LNCAP (cell line): ENCODE measurements around the gene RALGAPB.

Source experiments
- CTCF ChIP-seq: fragments of 450-650 bp; IDR thresholded peaks from 2 replicates; pipeline ENCODE4 v1.5.1; 2017; ENCODE audit warnings: mild to moderate bottlenecking

The RALGAPB gene

GRCh38 chr20:38589351-38589750, 116.7 kb downstream of the RALGAPB start:
- TF ChIP-seq CTCF, result no peak

DNA sequence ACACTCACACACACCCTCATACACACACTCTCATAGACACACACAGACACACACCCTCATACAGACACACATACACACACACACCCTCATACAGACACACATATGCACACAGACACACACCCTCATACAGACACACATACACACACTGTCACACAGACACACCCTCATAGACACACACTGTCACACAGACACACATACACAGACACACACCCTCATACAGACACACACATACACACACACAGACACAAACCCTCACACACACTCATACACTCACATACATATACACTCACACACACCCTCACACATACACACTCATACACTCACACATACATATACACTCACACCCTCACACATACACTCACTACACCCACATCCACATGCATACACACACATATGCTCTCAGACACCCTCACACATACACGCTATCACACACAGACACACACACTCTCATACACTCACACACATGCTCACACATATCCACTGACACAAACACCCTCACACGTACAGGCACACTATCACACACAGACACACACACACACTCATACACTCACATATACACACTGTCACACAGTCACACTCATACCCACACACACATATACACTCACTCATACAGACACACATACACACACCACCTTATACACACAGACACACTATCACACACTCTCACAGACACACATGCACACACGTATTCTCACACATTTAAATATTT, 117.5 kb downstream of the RALGAPB start:
- TF ChIP-seq CTCF, result no peak

DNA sequence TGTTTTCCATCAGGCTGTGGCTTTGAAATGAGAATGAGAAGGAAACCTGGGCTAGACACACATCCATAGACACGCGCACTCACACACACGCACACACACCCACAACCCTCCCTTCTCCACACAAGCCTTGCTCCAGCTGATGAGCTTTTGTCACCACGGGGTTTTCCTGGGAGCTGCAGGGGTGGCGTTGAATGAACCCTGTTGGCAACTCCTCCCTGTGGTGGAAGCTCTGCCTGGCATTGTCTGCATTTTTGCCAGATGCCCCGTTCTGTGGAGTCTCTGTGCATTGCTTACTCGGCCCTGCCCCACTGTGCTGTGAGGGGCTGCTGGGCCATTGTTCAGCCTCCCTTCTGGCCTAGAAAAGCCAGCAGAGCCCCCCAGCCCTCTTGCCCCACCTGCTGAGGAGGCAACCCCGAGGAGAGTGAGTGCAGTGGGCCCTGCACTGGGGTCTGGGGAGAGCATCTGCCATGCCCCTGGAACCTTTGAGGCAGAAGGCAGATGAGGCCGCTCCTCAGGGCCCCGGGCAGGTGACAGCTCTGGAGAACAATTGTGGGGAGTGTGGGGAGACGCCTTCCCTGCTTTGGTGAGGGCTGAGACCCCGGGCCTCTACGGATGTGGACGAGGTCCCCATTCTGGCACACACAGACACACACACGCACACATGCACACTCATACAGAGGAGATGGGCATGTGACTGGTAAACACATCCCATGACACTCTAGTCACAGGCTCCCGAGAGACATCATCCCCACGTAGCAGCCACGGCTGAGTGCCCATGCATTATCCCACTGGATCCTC, 118.2 kb downstream of the RALGAPB start:
- no peak for TF ChIP-seq CTCF

GRCh38 chr20:38591474-38592410, 119.1 kb downstream of the RALGAPB start:
- no peak for TF ChIP-seq CTCF

DNA sequence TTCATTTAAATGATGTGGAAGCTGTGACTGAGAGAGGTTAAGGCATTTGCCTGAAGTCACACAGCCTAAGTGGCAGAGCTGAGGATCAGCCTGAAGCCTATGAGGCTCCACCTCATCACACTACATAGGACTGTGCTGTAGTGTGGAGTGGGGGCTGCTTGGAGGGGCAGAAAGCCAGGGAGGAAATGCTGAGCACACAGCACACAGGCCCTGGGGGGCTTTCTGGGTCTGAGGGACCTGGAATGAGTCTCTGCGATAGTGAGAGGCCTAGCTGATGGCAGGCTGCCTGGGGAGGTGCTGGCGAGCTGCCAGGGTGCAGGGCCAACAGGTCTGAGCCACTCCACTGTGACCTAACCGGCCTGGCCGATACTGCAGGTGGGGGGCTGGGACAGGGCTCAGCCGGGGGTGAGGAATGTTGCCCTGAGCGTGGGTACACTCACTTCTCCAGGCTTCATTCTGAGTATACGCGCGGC, 126.8 kb downstream of the RALGAPB start:
- TF ChIP-seq CTCF, result no peak

DNA sequence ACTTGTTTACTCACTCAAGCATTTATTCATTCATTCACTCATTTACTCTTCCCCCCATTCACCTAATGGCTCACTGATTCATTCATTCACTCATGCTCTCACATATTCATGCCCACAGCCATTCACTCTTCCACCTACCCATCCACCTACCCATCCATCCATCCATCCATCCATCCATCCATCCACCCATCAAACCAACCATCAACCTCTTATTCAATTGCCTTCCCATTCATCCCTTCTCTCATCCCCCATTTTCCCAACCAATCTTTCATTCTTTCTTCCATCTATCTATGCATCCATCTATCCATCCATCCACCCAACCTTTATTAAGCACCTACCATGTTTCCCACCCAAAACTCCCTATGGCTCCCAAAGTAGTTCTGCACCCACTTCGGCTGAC, 127.4 kb downstream of the RALGAPB start:
- no peak for TF ChIP-seq CTCF
